ENCODE data around the gene SLC5A4. TPM values are rescaled to one million over a fixed set of nuclear protein-coding genes. Genes with fewer than 3 reads are reported as not detected.

SLC5A4 gene
- total RNA-seq, 1 experiment from 2014 or later: not detected

- Histone ChIP-seq H3T11ph (ENCODE audit: low read length) (no peak overlapping the region), H3K79me2 (ENCODE audit: insufficient read depth, low read length) (no peaks in the 10 kb centered on the region), H2BK20ac (ENCODE audit: low read depth, low read length, poor library complexity, severe bottlenecking) (no peak overlapping the region), H4K91ac (ENCODE audit: insufficient read length, low read depth, low read length) (no peak overlapping the region), H3K56ac (ENCODE audit: insufficient read length, low read depth, low read length) (no peak overlapping the region), H3K4ac (ENCODE audit: low read depth, low read length) (no peak overlapping the region), H4K8ac (replicated peaks; ENCODE audit: insufficient read length, low read depth, low read length) (no peak overlapping the region), H2AFZ (ENCODE audit: low read length) (no peak overlapping the region), H4K5ac (ENCODE audit: insufficient read length, low read depth, low read length) (no peak overlapping the region), H2AK5ac (ENCODE audit: insufficient read length, low read length) (no peak overlapping the region), H4K20me1 (ENCODE audit: control insufficient read depth, insufficient read depth, insufficient read length) (no peaks in the 10 kb centered on the region), H3K9ac (ENCODE audit: extremely low read depth, insufficient read length, low read length) (no peak overlapping the region), H3K23ac (ENCODE audit: insufficient read length, low read depth, low read length) (no peak overlapping the region), H2BK15ac (ENCODE audit: low read depth, low read length) (no peak overlapping the region), H3K23me2 (ENCODE audit: insufficient read length, low read depth, low read length, poor library complexity, severe bottlenecking) (no peaks in the 10 kb centered on the region), H3K14ac (ENCODE audit: insufficient read depth, low read length) (no peak overlapping the region), H3K18ac (ENCODE audit: insufficient read length, low read depth, low read length) (no peak overlapping the region), H2BK12ac (ENCODE audit: insufficient read length, low read depth, low read length) (no peak overlapping the region), H3K79me1 (ENCODE audit: insufficient read depth, low read depth, low read length, poor library complexity, severe bottlenecking) (no peaks in the 10 kb centered on the region), H2BK5ac (ENCODE audit: insufficient read length, low read length) (no peak overlapping the region), H3K27me3 (ENCODE audit: insufficient read depth, low read length) (no peaks in the 10 kb centered on the region), H2BK120ac (ENCODE audit: low read depth, low read length, poor library complexity, severe bottlenecking) (no peak overlapping the region), H3K27ac (ENCODE audit: insufficient read length, low read depth, low read length) (no peak overlapping the region), H3K4me2 (ENCODE audit: insufficient read depth, insufficient read length, low read length) (no peak overlapping the region), H3K9me3 (ENCODE audit: control insufficient read depth, low read depth, low read length) (no peaks in the 10 kb centered on the region), H3K4me1 (ENCODE audit: insufficient read depth, low read length) (no peaks in the 10 kb centered on the region)
- no peak overlapping the region for H3K4me3 Mint-ChIP-seq
- no peak for DNase-seq
- H3K36me3 Mint-ChIP-seq (ENCODE audit: insufficient read depth in 1 of 3, low read depth in 3 of 3): no peaks in the 10 kb centered on the region
- WGBS (ENCODE audit: extremely low coverage, insufficient read length, low lambda C conversion rate): no CpG with 5 or more reads among the region's 1 CpG
- H3K27ac Mint-ChIP-seq: no peak overlapping the region
- TF ChIP-seq CTCF (conservative IDR thresholded peaks at IDR 0.05): no peak
- no peaks in the 10 kb centered on the region for H3K9me3 Mint-ChIP-seq
- H3K4me1 Mint-ChIP-seq: peaks cover 3 to 4% of the 10 kb centered on the region in 2 experiments
- H3K27me3 Mint-ChIP-seq (ENCODE audit: low read depth): peaks cover 58% of the 10 kb centered on the region
These were observed 17.2 kb downstream of the SLC5A4 start for GRCh38 chr22:32237906-32238305.

Measured in H9 (cell line).